A549 (cell line): ENCODE data around the gene EXO1. TPM values are rescaled to one million over a fixed set of nuclear protein-coding genes. Genes with fewer than 3 reads are reported as not detected.
"Not testable (repeated sequence)": the region's sequence is repeated elsewhere in the genome, so short reads cannot be mapped to it uniquely, and the experiment has no call there.

Experiments used
- ATAC-seq, 2 experiments: fragments of 200-7000 bp in 1 of 2; fragments of >200 bp in 1 of 2; cut with Nextera tagmentation in 1 of 2; cut with Tn5 transposase in 1 of 2; 3 replicates each; pipeline versions ENCODE4 v1.8.0 to v1.9.1; 2018 to 2020; ENCODE audit warnings: mild to moderate bottlenecking in 1 of 2, moderate library complexity in 1 of 2
- CTCF ChIA-PET: fragments of 300-600 bp; sonication (Branson Sonifier 250); formaldehyde crosslinking; extraction: SDS; loops from one replicate; lab custom pipeline; 2021; ENCODE audit warnings: antibody characterized with exemption, inconsistent platforms; lab: Yijun Ruan, JAX
- POLR2A ChIA-PET: fragments of 350-600 bp; formaldehyde crosslinking; extraction: SDS; loops from one replicate; lab custom pipeline; 2021; ENCODE audit warnings: antibody characterized with exemption, inconsistent platforms; lab: Yijun Ruan, JAX
- DNase-seq, 2 experiments: peaks; one replicate each; pipeline versions ENCODE4 v3.0.0 to v3.0.0-alpha.2; 2011 to 2016; ENCODE audit warnings: low read depth in 1 of 2, low spot score in 1 of 2
- FAIRE-seq: peaks from 2 replicates; lab custom pipeline; 2011; peaks lifted over from hg19 to GRCh38; lab: Jason Lieb, UNC
- H3K27ac ChIP-seq, 2 experiments: fragments of >200 bp; sonication (Bioruptor Twin); formaldehyde crosslinking; 3 replicates each; pipeline ENCODE4 v1.5.1; 2016 to 2017
- H3K4me1 ChIP-seq: fragments of >200 bp; sonication (Bioruptor Twin); formaldehyde crosslinking; 3 replicates; pipeline ENCODE4 v1.6.1; 2016
- H3K4me2 ChIP-seq: fragments of >200 bp; sonication (Bioruptor Twin); formaldehyde crosslinking; 3 replicates; pipeline ENCODE4 v1.6.1; 2016
- H3K4me3 ChIP-seq: fragments of >200 bp; sonication (Bioruptor Twin); formaldehyde crosslinking; 3 replicates; pipeline ENCODE4 v1.5.1; 2016
- H3K9me3 ChIP-seq: fragments of >200 bp; sonication (Bioruptor Twin); formaldehyde crosslinking; 3 replicates; pipeline ENCODE4 v1.6.1; 2016
- CEBPB ChIP-seq, 2 experiments: fragments of >200 bp in 1 of 2; sonication (Bioruptor Twin) in 1 of 2; formaldehyde crosslinking in 1 of 2; IDR thresholded peaks; 2 replicates each; pipeline ENCODE4 v1.6.1; 2012 to 2016
- CHD2 ChIP-seq: fragments of 150-350 bp; IDR thresholded peaks from 2 replicates; pipeline ENCODE4 v1.6.1; 2014; ENCODE audit warnings: low read length; ENCODE audit not compliant: partially characterized antibody
- HOXB5 ChIP-seq: fragments of 250-450 bp; sonication (Bioruptor Pico); IDR thresholded peaks from 2 replicates; pipeline ENCODE4 v1.5.0; 2020; ENCODE audit warnings: mild to moderate bottlenecking, moderate library complexity
- JUNB ChIP-seq: fragments of >200 bp; sonication (Bioruptor Twin); formaldehyde crosslinking; IDR thresholded peaks from 2 replicates; pipeline ENCODE4 v1.6.1; 2016
- KDM1A ChIP-seq: fragments of 200-600 bp; sonication (generic); IDR thresholded peaks from 2 replicates; pipeline ENCODE4 v1.6.1; 2016; ENCODE audit warnings: low read depth, mild to moderate bottlenecking
- MYC ChIP-seq: IDR thresholded peaks from 2 replicates; pipeline ENCODE4 v1.6.1; 2012; ENCODE audit warnings: mild to moderate bottlenecking, inconsistent platforms, low read length, improper control_type of control experiment, borderline replicate concordance
- NPAS2 ChIP-seq: fragments of 250-450 bp; sonication (Bioruptor Pico); IDR thresholded peaks from 2 replicates; pipeline ENCODE4 v1.8.0; 2022; ENCODE audit warnings: mild to moderate bottlenecking, moderate library complexity, borderline replicate concordance
- RAD21 ChIP-seq, 2 experiments: fragments of >200 bp in 1 of 2; sonication (Bioruptor Twin) in 1 of 2; formaldehyde crosslinking in 1 of 2; IDR thresholded peaks in 1 of 2; conservative IDR thresholded peaks in 1 of 2; 2 replicates in 1 of 2; 3 replicates in 1 of 2; pipeline ENCODE4 v1.6.1; 2012 to 2018; ENCODE audit warnings: inconsistent platforms in 1 of 2
- RARB ChIP-seq: fragments of 250-450 bp; sonication (Bioruptor Pico); IDR thresholded peaks from 2 replicates; pipeline ENCODE4 v1.8.0; 2021; ENCODE audit warnings: mild to moderate bottlenecking, moderate library complexity
- RNF2 ChIP-seq: fragments of 200-600 bp; sonication (generic); IDR thresholded peaks from 2 replicates; pipeline ENCODE4 v1.6.1; 2016; ENCODE audit warnings: low read depth, mild to moderate bottlenecking, antibody characterized with exemption, moderate library complexity, borderline replicate concordance
- SREBF2 ChIP-seq: fragments of 450-650 bp; IDR thresholded peaks from 2 replicates; pipeline ENCODE4 v1.6.1; 2014; ENCODE audit warnings: mild to moderate bottlenecking, moderate library complexity
- TP53 ChIP-seq: fragments of 250-450 bp; sonication (Bioruptor Pico); IDR thresholded peaks from 2 replicates; pipeline ENCODE4 v1.5.0; 2021; ENCODE audit warnings: mild to moderate bottlenecking, moderate library complexity
- ZNF302 ChIP-seq: fragments of 250-450 bp; sonication (Bioruptor Pico); IDR thresholded peaks from 2 replicates; pipeline ENCODE4 v1.9.0; 2021; ENCODE audit warnings: inconsistent platforms, mild to moderate bottlenecking, moderate library complexity
- ZSCAN20 ChIP-seq: fragments of 250-450 bp; sonication (Bioruptor Pico); IDR thresholded peaks from 2 replicates; pipeline ENCODE4 v1.8.0; 2022; ENCODE audit warnings: mild to moderate bottlenecking, moderate library complexity
- WGBS: methylation state at CpG from one replicate; pipeline ENCODE4 v1.1.6; 2017; ENCODE audit errors: missing lambda C conversion rate; 5-methylcytosine and 5-hydroxymethylcytosine counted together
- polyA plus RNA-seq, 4 experiments: library from polyadenylated mRNA; depleted of rRNA in 3 of 4; stranded (reverse); fragments of >200 nt; fragmentation: RNase III in 1 of 4; extraction: RNeasy Plus Mini Kit Qiagen cat#74134 plus additional on column Dnase treatment in 1 of 4; gene quantifications; 2 replicates in 3 of 4; 3 replicates in 1 of 4; pipeline ENCODE4 v1.2.3, GENCODE V29; 2011 to 2017
- TF ChIP-seq, protein P1 (sequence below): IDR thresholded peaks from 2 replicates; pipeline ENCODE4 v1.6.1; 2012
- TF ChIP-seq, protein P2 (sequence below): fragments of 150-350 bp; IDR thresholded peaks from 2 replicates; pipeline ENCODE4 v1.6.1; 2014; ENCODE audit warnings: low read depth, mild to moderate bottlenecking, low read length
- TF ChIP-seq, protein P3 (sequence below): fragments of 200-600 bp; sonication (generic); IDR thresholded peaks from 2 replicates; pipeline ENCODE4 v1.6.1; 2016; ENCODE audit warnings: antibody characterized with exemption, mild to moderate bottlenecking, moderate library complexity
- TF ChIP-seq, protein P4 (sequence below): fragments of >200 bp; sonication (Bioruptor Twin); formaldehyde crosslinking; IDR thresholded peaks from 2 replicates; pipeline ENCODE4 v1.6.1; 2016

Gene EXO1
- polyA plus RNA-seq, 2 of the 4 experiments (the other 2 are of a cell fraction), result 23.0 to 33.1 TPM

DNA sequence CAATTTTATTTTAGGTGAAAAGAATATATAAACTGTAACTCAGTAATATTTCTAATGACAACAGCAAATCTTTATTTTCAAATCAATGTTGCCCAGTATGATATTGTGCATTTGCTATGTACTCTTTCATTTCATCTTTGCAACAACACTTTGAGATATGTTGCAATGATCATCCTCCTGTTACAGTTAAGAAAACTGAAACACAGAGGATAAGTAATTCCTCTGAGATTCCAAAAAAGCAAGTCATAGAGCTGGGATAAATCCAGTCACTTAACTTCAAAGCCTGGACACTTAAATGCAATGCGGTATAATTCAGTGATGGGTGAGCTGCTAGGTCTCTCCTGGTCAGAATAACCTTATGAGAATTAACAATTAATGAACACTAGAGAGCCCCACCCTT is 48.6 kb upstream of the EXO1 start:
- Histone ChIP-seq H3K4me1 (no peaks in the 10 kb centered on the region), H3K4me3 (no peak overlapping the region), H3K4me2 (no peak overlapping the region), H3K9me3 (no peaks in the 10 kb centered on the region), H3K27ac (no peak overlapping the region)
- WGBS, result 51% methylated on average over 1 of the region's 1 CpG
- ATAC-seq (no peak), DNase-seq (no peak), FAIRE-seq (peak; percentile 43)
- POLR2A ChIA-PET, result no interaction called here
- no peak for TF ChIP-seq ZNF302 (CRISPR knock-in tag)
- no peak for TF ChIP-seq RNF2
- TF ChIP-seq HOXB5, result no peak
- TF ChIP-seq CEBPB (IDR thresholded peaks at IDR 0.05), result peak; percentile 35 to 68; a peak in 3 of 4 replicates
- CTCF ChIA-PET, result interaction anchor here (0.9 to 1.2 kb wide), 2 partner anchors 172 to 189 kb away, joined by 3 read pairs; no protein-coding TSS in a partner anchor

DNA sequence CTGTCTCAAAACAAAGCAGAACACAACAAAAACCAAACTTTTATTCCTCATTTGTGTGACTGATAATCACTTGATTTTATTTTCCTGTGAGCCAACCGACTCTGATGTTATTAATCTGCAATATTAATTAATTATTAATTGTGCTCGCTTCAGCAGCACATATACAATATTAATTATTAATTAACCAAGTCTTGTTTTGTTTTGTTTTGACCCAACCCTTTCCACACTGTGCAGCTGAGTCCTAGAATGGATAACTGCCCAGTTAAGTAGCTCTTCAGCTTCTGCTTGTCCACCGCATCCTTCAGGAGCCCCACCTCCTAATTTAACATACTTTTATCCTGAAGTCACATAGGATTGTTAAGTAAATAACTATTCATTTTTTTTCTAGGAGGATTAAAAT is 47.4 kb upstream of the EXO1 start:
- Histone ChIP-seq H3K4me2 (no peak overlapping the region), H3K4me3 (no peak overlapping the region), H3K4me1 (no peaks in the 10 kb centered on the region), H3K9me3 (no peaks in the 10 kb centered on the region), H3K27ac (no peak overlapping the region)
- no peak for TF ChIP-seq NPAS2 (CRISPR knock-in tag)
- TF ChIP-seq, protein P1, sequence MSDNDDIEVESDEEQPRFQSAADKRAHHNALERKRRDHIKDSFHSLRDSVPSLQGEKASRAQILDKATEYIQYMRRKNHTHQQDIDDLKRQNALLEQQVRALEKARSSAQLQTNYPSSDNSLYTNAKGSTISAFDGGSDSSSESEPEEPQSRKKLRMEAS, result no peak
- no peak for TF ChIP-seq RARB (CRISPR knock-in tag)
- no peak for TF ChIP-seq RAD21 (conservative IDR thresholded peaks at IDR 0.05 in 1 of 2, IDR thresholded peaks at IDR 0.05 in 1 of 2)
- TF ChIP-seq, protein P2, sequence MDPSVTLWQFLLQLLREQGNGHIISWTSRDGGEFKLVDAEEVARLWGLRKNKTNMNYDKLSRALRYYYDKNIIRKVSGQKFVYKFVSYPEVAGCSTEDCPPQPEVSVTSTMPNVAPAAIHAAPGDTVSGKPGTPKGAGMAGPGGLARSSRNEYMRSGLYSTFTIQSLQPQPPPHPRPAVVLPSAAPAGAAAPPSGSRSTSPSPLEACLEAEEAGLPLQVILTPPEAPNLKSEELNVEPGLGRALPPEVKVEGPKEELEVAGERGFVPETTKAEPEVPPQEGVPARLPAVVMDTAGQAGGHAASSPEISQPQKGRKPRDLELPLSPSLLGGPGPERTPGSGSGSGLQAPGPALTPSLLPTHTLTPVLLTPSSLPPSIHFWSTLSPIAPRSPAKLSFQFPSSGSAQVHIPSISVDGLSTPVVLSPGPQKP, result no peak
- TF ChIP-seq, protein P3, sequence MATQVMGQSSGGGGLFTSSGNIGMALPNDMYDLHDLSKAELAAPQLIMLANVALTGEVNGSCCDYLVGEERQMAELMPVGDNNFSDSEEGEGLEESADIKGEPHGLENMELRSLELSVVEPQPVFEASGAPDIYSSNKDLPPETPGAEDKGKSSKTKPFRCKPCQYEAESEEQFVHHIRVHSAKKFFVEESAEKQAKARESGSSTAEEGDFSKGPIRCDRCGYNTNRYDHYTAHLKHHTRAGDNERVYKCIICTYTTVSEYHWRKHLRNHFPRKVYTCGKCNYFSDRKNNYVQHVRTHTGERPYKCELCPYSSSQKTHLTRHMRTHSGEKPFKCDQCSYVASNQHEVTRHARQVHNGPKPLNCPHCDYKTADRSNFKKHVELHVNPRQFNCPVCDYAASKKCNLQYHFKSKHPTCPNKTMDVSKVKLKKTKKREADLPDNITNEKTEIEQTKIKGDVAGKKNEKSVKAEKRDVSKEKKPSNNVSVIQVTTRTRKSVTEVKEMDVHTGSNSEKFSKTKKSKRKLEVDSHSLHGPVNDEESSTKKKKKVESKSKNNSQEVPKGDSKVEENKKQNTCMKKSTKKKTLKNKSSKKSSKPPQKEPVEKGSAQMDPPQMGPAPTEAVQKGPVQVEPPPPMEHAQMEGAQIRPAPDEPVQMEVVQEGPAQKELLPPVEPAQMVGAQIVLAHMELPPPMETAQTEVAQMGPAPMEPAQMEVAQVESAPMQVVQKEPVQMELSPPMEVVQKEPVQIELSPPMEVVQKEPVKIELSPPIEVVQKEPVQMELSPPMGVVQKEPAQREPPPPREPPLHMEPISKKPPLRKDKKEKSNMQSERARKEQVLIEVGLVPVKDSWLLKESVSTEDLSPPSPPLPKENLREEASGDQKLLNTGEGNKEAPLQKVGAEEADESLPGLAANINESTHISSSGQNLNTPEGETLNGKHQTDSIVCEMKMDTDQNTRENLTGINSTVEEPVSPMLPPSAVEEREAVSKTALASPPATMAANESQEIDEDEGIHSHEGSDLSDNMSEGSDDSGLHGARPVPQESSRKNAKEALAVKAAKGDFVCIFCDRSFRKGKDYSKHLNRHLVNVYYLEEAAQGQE, result no peak
- TF ChIP-seq SREBF2, result no peak
- no peak for FAIRE-seq
- WGBS, result 56% methylated on average over 3 of the region's 3 CpGs
- POLR2A ChIA-PET, result no interaction called here
- no peak for DNase-seq
- CTCF ChIA-PET, result interaction anchor here (1.0 to 1.2 kb wide), 2 partner anchors 171 to 190 kb away, joined by 3 read pairs; no protein-coding TSS in a partner anchor
- no peak for ATAC-seq

DNA sequence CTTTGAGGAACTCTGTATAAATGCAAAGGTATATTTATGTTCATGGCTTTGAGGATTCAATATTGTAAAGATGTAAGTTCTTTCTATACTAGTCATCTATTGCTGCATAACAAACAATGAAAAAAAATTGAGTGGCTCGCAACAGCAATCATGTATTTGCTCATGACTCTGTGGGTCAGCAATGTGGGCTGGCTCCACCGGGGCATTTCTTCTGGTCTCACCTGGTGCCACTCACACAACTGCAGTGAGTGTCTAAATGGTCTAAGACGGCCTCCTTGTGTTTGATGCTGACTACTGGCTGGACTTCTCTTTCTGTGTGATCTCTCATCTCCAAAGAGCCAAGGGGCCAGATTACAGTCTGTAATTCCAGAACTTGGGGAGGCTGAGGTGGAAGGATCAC is 45.1 kb upstream of the EXO1 start:
- Histone ChIP-seq H3K27ac (no peak overlapping the region), H3K4me3 (no peak overlapping the region)
- FAIRE-seq (no peak), ATAC-seq (peak in 1 of 2 experiments; percentile 54; a peak in 3 of 6 replicates), DNase-seq (peak in 1 of 2 experiments; percentile 19)
- TF ChIP-seq KDM1A (no peak), SREBF2 (no peak), RARB (CRISPR knock-in tag) (no peak), ZSCAN20 (CRISPR knock-in tag) (no peak), CHD2 (no peak), TP53 (CRISPR knock-in tag) (no peak), MYC (no peak), JUNB (no peak)
- TF ChIP-seq, protein P4, sequence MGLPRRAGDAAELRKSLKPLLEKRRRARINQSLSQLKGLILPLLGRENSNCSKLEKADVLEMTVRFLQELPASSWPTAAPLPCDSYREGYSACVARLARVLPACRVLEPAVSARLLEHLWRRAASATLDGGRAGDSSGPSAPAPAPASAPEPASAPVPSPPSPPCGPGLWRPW, result no peak
- TF ChIP-seq, all 56 proteins: peak for 0
- Histone ChIP-seq H3K4me1 (peaks cover 14% of the 10 kb centered on the region), H3K9me3 (no peaks in the 10 kb centered on the region), H3K4me2 (no peak overlapping the region)
- POLR2A ChIA-PET, result no interaction called here
- CTCF ChIA-PET, result no interaction called here
- WGBS, result 33% methylated on average over 3 of the region's 3 CpGs

DNA sequence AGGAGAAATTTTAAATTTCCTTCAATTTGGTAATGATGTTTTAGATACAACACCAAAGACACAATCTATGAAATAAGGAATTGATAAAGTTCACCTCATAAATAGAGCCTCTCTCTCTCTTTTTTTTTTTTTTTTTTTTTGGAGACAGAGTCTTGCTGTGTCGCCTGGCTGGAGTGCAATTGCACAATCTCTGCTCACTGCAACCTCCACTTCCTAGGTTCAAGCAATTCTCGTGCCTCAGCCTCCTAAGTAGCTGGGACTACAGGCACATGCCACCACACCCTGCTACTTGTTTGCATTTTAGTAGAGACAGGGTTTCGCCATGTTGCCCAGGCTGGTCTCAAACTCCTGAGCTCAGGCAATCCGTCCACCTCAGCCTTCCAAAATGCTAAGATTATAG is 43.3 kb upstream of the EXO1 start:
- ATAC-seq, CTCF ChIA-PET, H3K9me3 ChIP-seq, POLR2A ChIA-PET, H3K27ac ChIP-seq, H3K4me2 ChIP-seq, DNase-seq, H3K4me3 ChIP-seq, FAIRE-seq: not testable (repeated sequence)
- H3K4me1 ChIP-seq, result peaks cover 14% of the 10 kb centered on the region
- 81% methylated on average over 4 of the region's 4 CpGs for WGBS
